ENCODE results near the gene RIPOR2. TPM values are rescaled to one million over a fixed set of nuclear protein-coding genes. Genes with fewer than 3 reads are reported as not detected.

Gene RIPOR2
- total RNA-seq, 1 experiment from 2014 or later = 5.0 TPM

GRCh38 chr6:24890471-24890870 is 45.3 kb downstream of the RIPOR2 start:
- TF ChIP-seq, protein P1, sequence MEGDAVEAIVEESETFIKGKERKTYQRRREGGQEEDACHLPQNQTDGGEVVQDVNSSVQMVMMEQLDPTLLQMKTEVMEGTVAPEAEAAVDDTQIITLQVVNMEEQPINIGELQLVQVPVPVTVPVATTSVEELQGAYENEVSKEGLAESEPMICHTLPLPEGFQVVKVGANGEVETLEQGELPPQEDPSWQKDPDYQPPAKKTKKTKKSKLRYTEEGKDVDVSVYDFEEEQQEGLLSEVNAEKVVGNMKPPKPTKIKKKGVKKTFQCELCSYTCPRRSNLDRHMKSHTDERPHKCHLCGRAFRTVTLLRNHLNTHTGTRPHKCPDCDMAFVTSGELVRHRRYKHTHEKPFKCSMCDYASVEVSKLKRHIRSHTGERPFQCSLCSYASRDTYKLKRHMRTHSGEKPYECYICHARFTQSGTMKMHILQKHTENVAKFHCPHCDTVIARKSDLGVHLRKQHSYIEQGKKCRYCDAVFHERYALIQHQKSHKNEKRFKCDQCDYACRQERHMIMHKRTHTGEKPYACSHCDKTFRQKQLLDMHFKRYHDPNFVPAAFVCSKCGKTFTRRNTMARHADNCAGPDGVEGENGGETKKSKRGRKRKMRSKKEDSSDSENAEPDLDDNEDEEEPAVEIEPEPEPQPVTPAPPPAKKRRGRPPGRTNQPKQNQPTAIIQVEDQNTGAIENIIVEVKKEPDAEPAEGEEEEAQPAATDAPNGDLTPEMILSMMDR (conservative IDR thresholded peaks at IDR 0.05) = no peak
- H3T11ph ChIP-seq (ENCODE audit: low read length) = no peak overlapping the region
- H3K18ac ChIP-seq (ENCODE audit: insufficient read length, low read depth, low read length) = no peak overlapping the region
- Mint-ChIP-seq H3K27ac (peak overlapping the region in 1 of 3 experiments; percentile 32; a peak in 1 of 7 replicates), H3K27me3 (ENCODE audit: low read depth) (no peaks in the 10 kb centered on the region), H3K4me3 (no peak overlapping the region), H3K36me3 (ENCODE audit: insufficient read depth in 1 of 3, low read depth in 3 of 3) (no peaks in the 10 kb centered on the region), H3K9me3 (no peaks in the 10 kb centered on the region), H3K4me1 (peaks cover 13 to 23% of the 10 kb centered on the region in 2 experiments)
- H2AK5ac ChIP-seq (ENCODE audit: insufficient read length, low read length) = no peak overlapping the region
- H2BK15ac ChIP-seq (ENCODE audit: low read depth, low read length) = no peak overlapping the region
- H3K23me2 ChIP-seq (ENCODE audit: insufficient read length, low read depth, low read length, poor library complexity, severe bottlenecking) = no peaks in the 10 kb centered on the region
- H2BK5ac ChIP-seq (ENCODE audit: insufficient read length, low read length) = no peak overlapping the region
- no peaks in the 10 kb centered on the region for H3K79me1 ChIP-seq (ENCODE audit: insufficient read depth, low read depth, low read length, poor library complexity, severe bottlenecking)
- no peak overlapping the region for H3K56ac ChIP-seq (ENCODE audit: insufficient read length, low read depth, low read length)
- H3K23ac ChIP-seq (ENCODE audit: insufficient read length, low read depth, low read length) = no peak overlapping the region
- no peak overlapping the region for H3K4ac ChIP-seq (ENCODE audit: low read depth, low read length)
- no CpG with 5 or more reads among the region's 1 CpG for WGBS (ENCODE audit: extremely low coverage, insufficient read length, low lambda C conversion rate)
- H3K79me2 ChIP-seq (ENCODE audit: insufficient read depth, low read length) = peaks cover 5% of the 10 kb centered on the region; the same call in 1 of the 2 replicates
- DNase-seq = no peak
- H2BK120ac ChIP-seq (ENCODE audit: low read depth, low read length, poor library complexity, severe bottlenecking) = no peak overlapping the region
- H4K91ac ChIP-seq (ENCODE audit: insufficient read length, low read depth, low read length) = no peak overlapping the region
- no peak overlapping the region for H3K27ac ChIP-seq (ENCODE audit: insufficient read length, low read depth, low read length)
- H3K9me3 ChIP-seq (ENCODE audit: control insufficient read depth, low read depth, low read length) = no peaks in the 10 kb centered on the region
- no peak overlapping the region for H3K4me2 ChIP-seq (ENCODE audit: insufficient read depth, insufficient read length, low read length)
- no peaks in the 10 kb centered on the region for H4K20me1 ChIP-seq (ENCODE audit: control insufficient read depth, insufficient read depth, insufficient read length)
- H4K5ac ChIP-seq (ENCODE audit: insufficient read length, low read depth, low read length) = no peak overlapping the region
- no peaks in the 10 kb centered on the region for H3K27me3 ChIP-seq (ENCODE audit: insufficient read depth, low read length)
- no peak overlapping the region for H2BK12ac ChIP-seq (ENCODE audit: insufficient read length, low read depth, low read length)
- no peak overlapping the region for H3K14ac ChIP-seq (ENCODE audit: insufficient read depth, low read length)
- no peak overlapping the region for H3K9ac ChIP-seq (ENCODE audit: extremely low read depth, insufficient read length, low read length)
- H4K8ac ChIP-seq (replicated peaks; ENCODE audit: insufficient read length, low read depth, low read length) = no peak overlapping the region
- H2AFZ ChIP-seq (ENCODE audit: low read length) = no peak overlapping the region
- H2BK20ac ChIP-seq (ENCODE audit: low read depth, low read length, poor library complexity, severe bottlenecking) = no peak overlapping the region
- H3K4me1 ChIP-seq (ENCODE audit: insufficient read depth, low read length) = no peaks in the 10 kb centered on the region; the same call in 1 of the 2 replicates

Measured in H9 (cell line).